Right lobe of liver (tissue), 6 donors: Measurements from ENCODE around the gene PTPRN2. TPM values are rescaled to one million over a fixed set of nuclear protein-coding genes. Genes with fewer than 3 reads are reported as not detected.

ENCODE experiments used
- ATAC-seq, 4 donors: fragments of 200-7000 bp; cut with Tn5 transposase; one replicate each; pipeline ENCODE4 v1.9.1; 2020; ENCODE audit warnings: mild to moderate bottlenecking in 4 of 4, moderate library complexity in 4 of 4
- DNase-seq, 3 donors: peaks; one replicate each; pipeline ENCODE4 v3.0.0-alpha.2; 2020
- H3K27ac ChIP-seq, 3 donors: fragments of 200-600 bp; one replicate each; pipeline ENCODE4 v1.8.0; 2022
- H3K27me3 ChIP-seq, 2 donors: fragments of 200-600 bp; one replicate each; pipeline ENCODE4 v1.8.0; 2022
- H3K36me3 ChIP-seq, 4 donors: fragments of 200-600 bp; sonication (generic) in 1 of 4; one replicate each; pipeline versions ENCODE4 v1.5.1 to v1.8.0; 2017 to 2022; ENCODE audit warnings: control low read depth in 1 of 4
- H3K4me1 ChIP-seq, 4 donors: fragments of 200-600 bp; sonication (generic) in 1 of 4; one replicate each; pipeline versions ENCODE4 v1.5.1 to v1.8.0; 2017 to 2022; ENCODE audit warnings: control low read depth in 1 of 4
- H3K4me3 ChIP-seq, 3 donors: fragments of 200-600 bp; one replicate each; pipeline ENCODE4 v1.8.0; 2022
- H3K9me3 ChIP-seq, 4 donors: fragments of 200-600 bp; sonication (generic) in 1 of 4; one replicate each; pipeline versions ENCODE4 v1.5.1 to v1.8.0; 2017 to 2022; ENCODE audit warnings: control low read depth in 1 of 4
- POLR2A ChIP-seq: fragments of 450-650 bp; IDR thresholded peaks from one replicate; pipeline ENCODE4 v1.6.1; 2017; ENCODE audit warnings: antibody characterized with exemption, mild to moderate bottlenecking
- WGBS: methylation state at CpG from one replicate; pipeline ENCODE4 v1.1.6; 2018; ENCODE audit warnings: low coverage, low lambda C conversion rate; ENCODE audit not compliant: insufficient coverage; ENCODE audit errors: missing lambda C conversion rate; 5-methylcytosine and 5-hydroxymethylcytosine counted together
- intact Hi-C, 2 donors: fragments of 100-400 bp; cut with DNase I; formaldehyde crosslinking; loops; one replicate each; pipeline versions ENCODE4 v1.11.2 to v1.14.1; 2022
- total RNA-seq, 6 experiments: library from RNA; depleted of rRNA in 2 of 6; stranded (reverse); fragments of >200 nt in 2 of 6; fragmentation: NEBNext Ultra II Directional in 3 of 6; extraction: Animal tissue kit (Norgen Biotek cat#: 25700) in 3 of 6; gene quantifications; one replicate each; pipeline versions ENCODE4 v1.1.0 to v1.2.4, GENCODE V29; 2016 to 2023
- TF ChIP-seq, protein P1 (sequence below), 4 donors: fragments of 200-600 bp in 3 of 4; fragments of 450-650 bp in 1 of 4; IDR thresholded peaks; one replicate each; pipeline versions ENCODE4 v1.5.1 to v1.8.0; 2016 to 2022; ENCODE audit warnings: antibody characterized with exemption in 4 of 4, mild to moderate bottlenecking in 2 of 4
- donor health status: DM: no; HTN: yes; CAD: no.
- donor health status: DM: no; HTN: no; CAD: no.
- donor health status: DM: no; HTN: no; CAD: no.
- donor health status: DM: no; HTN: yes; CAD: no.
- donor health status: DM: no; HTN: yes; CAD: no.

The PTPRN2 gene
- total RNA-seq, 6 experiments from 2014 or later, result 0.15 to 0.87 (median 0.67) TPM

DNA sequence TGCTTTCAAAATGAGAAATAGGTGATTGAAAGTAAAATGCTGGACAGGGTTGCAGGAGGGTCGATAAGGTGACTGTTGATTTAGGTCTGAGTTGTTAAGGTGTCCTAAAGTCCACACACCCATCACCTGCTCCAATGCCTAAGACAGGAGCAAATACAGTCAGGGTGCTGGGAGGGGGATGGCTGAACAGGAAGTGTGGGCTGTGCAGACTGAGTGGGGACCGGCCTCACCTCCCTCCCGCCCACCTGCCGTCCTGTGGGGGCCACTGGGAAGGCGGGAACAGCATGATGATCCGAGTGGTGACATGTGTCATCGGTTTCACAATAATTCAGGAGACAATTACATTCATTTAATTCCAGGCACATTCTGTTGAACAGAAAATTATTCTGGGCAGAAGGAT is 990.1 kb downstream of the PTPRN2 start:
- no peak for DNase-seq
- H3K27me3 ChIP-seq, result no peaks in the 10 kb centered on the region
- H3K27ac ChIP-seq, result no peak overlapping the region
- no peaks in the 10 kb centered on the region for H3K36me3 ChIP-seq
- no peaks in the 10 kb centered on the region for H3K9me3 ChIP-seq
- TF ChIP-seq POLR2A, result no peak
- TF ChIP-seq, protein P1, sequence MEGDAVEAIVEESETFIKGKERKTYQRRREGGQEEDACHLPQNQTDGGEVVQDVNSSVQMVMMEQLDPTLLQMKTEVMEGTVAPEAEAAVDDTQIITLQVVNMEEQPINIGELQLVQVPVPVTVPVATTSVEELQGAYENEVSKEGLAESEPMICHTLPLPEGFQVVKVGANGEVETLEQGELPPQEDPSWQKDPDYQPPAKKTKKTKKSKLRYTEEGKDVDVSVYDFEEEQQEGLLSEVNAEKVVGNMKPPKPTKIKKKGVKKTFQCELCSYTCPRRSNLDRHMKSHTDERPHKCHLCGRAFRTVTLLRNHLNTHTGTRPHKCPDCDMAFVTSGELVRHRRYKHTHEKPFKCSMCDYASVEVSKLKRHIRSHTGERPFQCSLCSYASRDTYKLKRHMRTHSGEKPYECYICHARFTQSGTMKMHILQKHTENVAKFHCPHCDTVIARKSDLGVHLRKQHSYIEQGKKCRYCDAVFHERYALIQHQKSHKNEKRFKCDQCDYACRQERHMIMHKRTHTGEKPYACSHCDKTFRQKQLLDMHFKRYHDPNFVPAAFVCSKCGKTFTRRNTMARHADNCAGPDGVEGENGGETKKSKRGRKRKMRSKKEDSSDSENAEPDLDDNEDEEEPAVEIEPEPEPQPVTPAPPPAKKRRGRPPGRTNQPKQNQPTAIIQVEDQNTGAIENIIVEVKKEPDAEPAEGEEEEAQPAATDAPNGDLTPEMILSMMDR (IDR thresholded peaks at IDR 0.05), result no peak
- H3K4me3 ChIP-seq, result no peak overlapping the region
- H3K4me1 ChIP-seq, result no peaks in the 10 kb centered on the region
- ATAC-seq, result no peak
- 30% methylated on average over 7 of the region's 7 CpGs for WGBS
- intact Hi-C loops, result no loop called here

DNA sequence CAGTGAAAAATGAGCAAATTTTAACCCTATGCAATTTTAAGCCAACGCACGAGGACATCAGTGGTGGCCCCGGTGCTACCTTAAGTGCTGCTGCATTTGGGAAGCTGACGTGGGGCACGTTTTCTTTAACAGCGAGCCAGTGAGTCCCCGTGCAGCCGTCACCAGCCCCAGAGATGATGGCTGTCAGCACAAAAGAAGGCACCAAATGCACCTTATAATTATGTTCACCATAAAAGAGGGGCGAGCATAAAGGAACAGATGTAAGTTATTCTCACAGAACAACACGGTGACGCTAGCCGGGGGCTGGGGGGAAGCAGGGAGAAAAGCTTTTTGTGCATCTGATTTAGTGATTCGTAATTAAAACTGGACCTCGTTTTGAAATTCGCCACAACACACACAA is 990.7 kb downstream of the PTPRN2 start:
- DNase-seq (no peak), ATAC-seq (no peak)
- no peak for TF ChIP-seq POLR2A
- Histone ChIP-seq H3K4me3 (no peak overlapping the region), H3K27ac (no peak overlapping the region), H3K9me3 (no peaks in the 10 kb centered on the region), H3K4me1 (no peaks in the 10 kb centered on the region), H3K27me3 (no peaks in the 10 kb centered on the region), H3K36me3 (no peaks in the 10 kb centered on the region)
- intact Hi-C loops, result no loop called here
- 53% methylated on average over 15 of the region's 15 CpGs for WGBS

DNA sequence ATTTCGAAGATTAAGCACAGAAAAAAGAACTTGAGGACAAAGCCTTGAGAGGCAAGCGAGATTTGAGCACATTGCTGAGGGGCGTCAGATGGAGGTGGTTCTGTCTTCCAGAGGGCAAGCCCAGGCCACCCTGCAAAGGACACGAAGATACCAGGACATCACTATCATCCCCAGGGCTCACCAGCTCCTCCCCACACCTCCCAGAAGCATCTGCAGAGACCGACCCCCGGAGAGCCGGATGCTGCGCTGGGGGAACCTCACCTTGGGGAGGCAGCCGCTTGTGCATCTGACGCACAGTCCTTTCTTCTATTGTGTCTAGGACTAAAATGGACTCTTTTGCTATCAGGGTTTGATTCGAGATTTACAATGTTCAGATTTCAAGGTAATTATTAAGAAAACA is 991.2 kb downstream of the PTPRN2 start:
- H3K4me1 ChIP-seq, result no peaks in the 10 kb centered on the region
- DNase-seq, result no peak
- TF ChIP-seq, protein P1 (IDR thresholded peaks at IDR 0.05), result no peak
- no peak for TF ChIP-seq POLR2A
- no peak for ATAC-seq
- no peak overlapping the region for H3K4me3 ChIP-seq
- intact Hi-C loops, result no loop called here
- 41% methylated on average over 2 of the region's 11 CpGs for WGBS
- H3K9me3 ChIP-seq, result no peaks in the 10 kb centered on the region
- no peaks in the 10 kb centered on the region for H3K27me3 ChIP-seq
- no peaks in the 10 kb centered on the region for H3K36me3 ChIP-seq
- no peak overlapping the region for H3K27ac ChIP-seq

DNA sequence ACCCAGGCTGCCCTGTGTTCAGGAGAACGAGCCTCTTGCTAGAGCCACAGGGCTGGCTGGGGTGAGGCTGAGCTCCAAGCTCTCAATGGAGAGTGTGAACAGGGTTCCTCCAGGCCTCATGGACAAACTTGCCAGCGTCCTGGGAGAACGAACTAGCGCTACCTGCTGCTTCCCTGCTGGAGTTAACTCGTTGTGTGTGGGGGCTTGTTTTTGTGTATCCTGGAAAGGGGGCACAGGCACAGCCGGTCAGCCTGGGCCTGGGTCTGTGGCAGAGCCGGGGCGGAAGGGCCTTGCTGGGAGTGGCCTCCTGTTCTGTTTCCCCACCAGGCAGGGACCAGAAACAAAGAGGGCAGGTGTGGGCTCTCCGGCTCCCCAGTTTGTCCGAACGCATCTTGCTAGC is 991.6 kb downstream of the PTPRN2 start:
- no peak overlapping the region for H3K4me3 ChIP-seq
- DNase-seq (no peak), ATAC-seq (no peak)
- WGBS, result 76% methylated on average over 4 of the region's 11 CpGs
- H3K4me1 ChIP-seq, result no peaks in the 10 kb centered on the region
- no peak for TF ChIP-seq POLR2A
- TF ChIP-seq, protein P1 (IDR thresholded peaks at IDR 0.05), result no peak
- H3K36me3 ChIP-seq, result no peaks in the 10 kb centered on the region
- no peak overlapping the region for H3K27ac ChIP-seq
- no peaks in the 10 kb centered on the region for H3K27me3 ChIP-seq
- intact Hi-C loops, result no loop called here
- no peaks in the 10 kb centered on the region for H3K9me3 ChIP-seq

DNA sequence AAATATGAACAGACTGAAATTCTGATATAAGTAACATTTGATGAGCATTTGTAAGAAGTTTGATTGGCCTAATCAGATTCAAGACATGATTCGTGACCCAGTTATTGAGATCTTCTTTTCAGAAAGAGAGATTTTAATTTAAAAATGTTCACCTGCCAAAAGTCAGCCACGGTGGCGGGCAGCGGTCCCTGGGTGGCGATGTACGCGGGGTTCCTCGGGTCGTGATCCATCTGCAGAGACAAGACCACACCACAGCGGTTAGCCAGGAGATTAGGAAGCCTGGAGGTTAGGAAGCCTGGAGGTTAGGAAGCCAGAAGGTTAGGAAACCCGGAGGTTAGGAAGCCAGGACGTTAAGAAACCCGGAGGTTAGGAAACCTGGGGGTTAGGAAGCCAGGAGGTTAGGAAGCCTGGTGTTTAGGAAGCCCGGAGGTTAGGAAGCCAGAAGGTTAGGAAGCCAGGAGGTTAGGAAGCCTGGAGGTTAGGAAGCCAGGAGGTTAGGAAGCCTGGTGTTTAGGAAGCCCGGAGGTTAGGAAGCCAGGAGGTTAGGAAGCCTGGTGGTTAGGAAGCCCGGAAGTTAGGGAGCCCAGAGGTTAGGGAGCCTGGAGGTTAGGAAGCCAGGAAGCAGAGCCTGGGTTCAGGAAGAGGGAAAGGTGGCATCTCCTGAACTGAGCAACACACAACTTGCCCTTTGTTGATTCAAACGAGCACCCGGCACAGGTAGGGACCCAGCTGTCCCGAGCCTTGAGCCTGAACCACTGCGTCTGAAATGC is 992.4 kb downstream of the PTPRN2 start:
- Histone ChIP-seq H3K4me1 (no peaks in the 10 kb centered on the region), H3K36me3 (no peaks in the 10 kb centered on the region), H3K4me3 (no peak overlapping the region), H3K27me3 (no peaks in the 10 kb centered on the region), H3K27ac (no peak overlapping the region), H3K9me3 (no peaks in the 10 kb centered on the region)
- intact Hi-C loops, result no loop called here
- DNase-seq (no peak), ATAC-seq (no peak)
- no peak for TF ChIP-seq POLR2A
- TF ChIP-seq, protein P1 (IDR thresholded peaks at IDR 0.05), result no peak
- 68% methylated on average over 17 of the region's 20 CpGs for WGBS
